IPS-NIHi11 (cell line): ENCODE data around the gene BCAR3.
"Not testable (repeated sequence)": the region's sequence is repeated elsewhere in the genome, so short reads cannot be mapped to it uniquely, and the experiment has no call there.

Experiments
- DNase-seq: peaks from one replicate; pipeline ENCODE4 v3.0.0; 2012; ENCODE audit warnings: mixed read lengths, low spot score

BCAR3 gene

GRCh38 chr1:93705892-93706500 lies 24.4 kb upstream of the BCAR3 start:
- DNase-seq = no peak

GRCh38 chr1:93704052-93704451 lies 22.4 kb upstream of the BCAR3 start:
- DNase-seq = no peak

- no peak for DNase-seq
Measured at GRCh38 chr1:93703643-93704042, 22.0 kb upstream of the BCAR3 start.

- no peak for DNase-seq
Measured at GRCh38 chr1:93702828-93703183, 21.2 kb upstream of the BCAR3 start.

- peak; percentile 51 for DNase-seq
Measured at GRCh38 chr1:93702111-93702827, 20.6 kb upstream of the BCAR3 start.

- DNase-seq = peak; percentile 57
Measured at GRCh38 chr1:93701629-93702028, 20.0 kb upstream of the BCAR3 start.

- no peak for DNase-seq
Measured at GRCh38 chr1:93700532-93701469, 19.2 kb upstream of the BCAR3 start.

GRCh38 chr1:93699503-93700168 lies 18.0 kb upstream of the BCAR3 start:
- DNase-seq = no peak

GRCh38 chr1:93699049-93699384 lies 17.4 kb upstream of the BCAR3 start:
- DNase-seq = no peak

GRCh38 chr1:93698329-93699048 lies 16.9 kb upstream of the BCAR3 start:
- DNase-seq = no peak

GRCh38 chr1:93697566-93697965 lies 15.9 kb upstream of the BCAR3 start:
- not testable (repeated sequence) for DNase-seq

- no peak for DNase-seq
Measured at GRCh38 chr1:93695411-93696005, 13.9 kb upstream of the BCAR3 start.

GRCh38 chr1:93694819-93695218 lies 13.2 kb upstream of the BCAR3 start:
- peak; percentile 63 for DNase-seq

- DNase-seq = no peak
Measured at GRCh38 chr1:93694039-93694438, 12.4 kb upstream of the BCAR3 start.

GRCh38 chr1:93692983-93693591 lies 11.4 kb upstream of the BCAR3 start:
- no peak for DNase-seq

- no peak for DNase-seq
Measured at GRCh38 chr1:93692451-93692861, 10.8 kb upstream of the BCAR3 start.

GRCh38 chr1:93692026-93692425 lies 10.4 kb upstream of the BCAR3 start:
- DNase-seq = no peak

- DNase-seq = peak; percentile 37
Measured at GRCh38 chr1:93690921-93691789, 9.5 kb upstream of the BCAR3 start.

- no peak for DNase-seq
Measured at GRCh38 chr1:93690341-93690740, 8.7 kb upstream of the BCAR3 start.
